Caco-2 (cell line): ENCODE results near the gene SLC2A9. TPM values are rescaled to one million over a fixed set of nuclear protein-coding genes. Genes with fewer than 3 reads are reported as not detected.

ENCODE experiments used
- BruUV-seq: library from RNA; stranded (reverse); fragments of 400-500 nt; replicated peaks from 2 replicates; lab custom pipeline; 2021; lab: Mats Ljungman, UMichigan
- CTCF ChIA-PET: fragments of 300-600 bp; sonication (Branson Sonifier 250); formaldehyde crosslinking; loops from one replicate; lab custom pipeline; 2022; ENCODE audit warnings: antibody characterized with exemption; lab: Charles Lee
- POLR2A ChIA-PET: fragments of 300-600 bp; sonication (Branson Sonifier 250); formaldehyde crosslinking; loops from one replicate; lab custom pipeline; 2022; ENCODE audit warnings: antibody characterized with exemption; lab: Charles Lee
- DNase-seq, 2 experiments: peaks; one replicate each; pipeline versions ENCODE4 v3.0.0 to v3.0.0-alpha.2; 2020 to 2022
- H3K27me3 ChIP-seq: replicated peaks from 2 replicates; pipeline ENCODE4 v1.6.0; 2011; ENCODE audit warnings: low read length; ENCODE audit not compliant: control insufficient read depth, insufficient read depth
- H3K36me3 ChIP-seq: 2 replicates; pipeline ENCODE4 v1.5.1; 2011; ENCODE audit warnings: low read length; ENCODE audit not compliant: control insufficient read depth, insufficient read depth
- H3K4me1 ChIP-seq: fragments of 250-450 bp; sonication (Bioruptor Pico); 2 replicates; pipeline ENCODE4 v1.5.1; 2020; ENCODE audit warnings: mild to moderate bottlenecking
- H3K4me3 ChIP-seq: 2 replicates; pipeline ENCODE4 v1.5.1; 2011; ENCODE audit warnings: low read depth, mild to moderate bottlenecking, control low read depth, low read length
- H3K9me3 ChIP-seq: fragments of 250-450 bp; sonication (Bioruptor Pico); 2 replicates; pipeline ENCODE4 v1.5.1; 2020; ENCODE audit warnings: mild to moderate bottlenecking, moderate library complexity
- H3K27ac Mint-ChIP-seq: one replicate; pipeline ENCODE4 v1.8.0; 2022; ENCODE audit warnings: mixed read lengths; ENCODE audit not compliant: unreplicated experiment
- H3K27me3 Mint-ChIP-seq: one replicate; pipeline ENCODE4 v1.8.0; 2022; ENCODE audit warnings: mixed read lengths; ENCODE audit not compliant: insufficient read depth, unreplicated experiment
- H3K36me3 Mint-ChIP-seq: one replicate; pipeline ENCODE4 v1.8.0; 2022; ENCODE audit warnings: mild to moderate bottlenecking, mixed read lengths; ENCODE audit not compliant: insufficient read depth, unreplicated experiment
- H3K4me1 Mint-ChIP-seq: one replicate; pipeline ENCODE4 v1.8.0; 2022; ENCODE audit warnings: low read depth, mixed read lengths; ENCODE audit not compliant: unreplicated experiment
- H3K4me3 Mint-ChIP-seq: one replicate; pipeline ENCODE4 v1.8.0; 2022; ENCODE audit warnings: mild to moderate bottlenecking, moderate library complexity, mixed read lengths; ENCODE audit not compliant: unreplicated experiment
- H3K9me3 Mint-ChIP-seq: one replicate; pipeline ENCODE4 v1.8.0; 2022; ENCODE audit warnings: mixed read lengths; ENCODE audit not compliant: unreplicated experiment
- intact Hi-C: fragments of 100-400 bp; cut with micrococcal nuclease; formaldehyde crosslinking; loops from one replicate; pipeline ENCODE4 v1.10.0; 2022; ENCODE audit not compliant: unreplicated experiment
- total RNA-seq: library from RNA; stranded (reverse); gene quantifications from 2 replicates; pipeline ENCODE4 v1.2.3, GENCODE V29; 2022
- TF ChIP-seq, protein P1 (sequence below), 2 experiments: fragments of 200-600 bp in 1 of 2; IDR thresholded peaks; 1 replicate in 1 of 2; 2 replicates in 1 of 2; pipeline versions ENCODE4 v1.5.1 to v1.8.0; 2011 to 2022; ENCODE audit warnings: antibody characterized with exemption in 1 of 2, control low read depth in 1 of 2, inconsistent platforms in 1 of 2, low read depth in 1 of 2, low read length in 1 of 2, mild to moderate bottlenecking in 1 of 2, moderate library complexity in 1 of 2; ENCODE audit not compliant: insufficient read depth in 1 of 2, severe bottlenecking in 1 of 2, unreplicated experiment in 1 of 2

The SLC2A9 gene
- total RNA-seq, 1 experiment from 2014 or later: 21.0 TPM

- no peak for DNase-seq
- Mint-ChIP-seq H3K27me3 (no peaks in the 10 kb centered on the region), H3K36me3 (peaks cover 6% of the 10 kb centered on the region), H3K4me1 (no peaks in the 10 kb centered on the region), H3K4me3 (no peak overlapping the region), H3K27ac (no peak overlapping the region), H3K9me3 (peaks cover 20% of the 10 kb centered on the region)
- Histone ChIP-seq H3K4me3 (no peak overlapping the region), H3K27me3 (no peaks in the 10 kb centered on the region), H3K9me3 (no peaks in the 10 kb centered on the region; the same call in 1 of the 2 replicates), H3K4me1 (no peaks in the 10 kb centered on the region), H3K36me3 (no peaks in the 10 kb centered on the region)
- ChIA-PET CTCF (no interaction called here), POLR2A (no interaction called here)
- intact Hi-C loops: no loop called here
- TF ChIP-seq, protein P1, sequence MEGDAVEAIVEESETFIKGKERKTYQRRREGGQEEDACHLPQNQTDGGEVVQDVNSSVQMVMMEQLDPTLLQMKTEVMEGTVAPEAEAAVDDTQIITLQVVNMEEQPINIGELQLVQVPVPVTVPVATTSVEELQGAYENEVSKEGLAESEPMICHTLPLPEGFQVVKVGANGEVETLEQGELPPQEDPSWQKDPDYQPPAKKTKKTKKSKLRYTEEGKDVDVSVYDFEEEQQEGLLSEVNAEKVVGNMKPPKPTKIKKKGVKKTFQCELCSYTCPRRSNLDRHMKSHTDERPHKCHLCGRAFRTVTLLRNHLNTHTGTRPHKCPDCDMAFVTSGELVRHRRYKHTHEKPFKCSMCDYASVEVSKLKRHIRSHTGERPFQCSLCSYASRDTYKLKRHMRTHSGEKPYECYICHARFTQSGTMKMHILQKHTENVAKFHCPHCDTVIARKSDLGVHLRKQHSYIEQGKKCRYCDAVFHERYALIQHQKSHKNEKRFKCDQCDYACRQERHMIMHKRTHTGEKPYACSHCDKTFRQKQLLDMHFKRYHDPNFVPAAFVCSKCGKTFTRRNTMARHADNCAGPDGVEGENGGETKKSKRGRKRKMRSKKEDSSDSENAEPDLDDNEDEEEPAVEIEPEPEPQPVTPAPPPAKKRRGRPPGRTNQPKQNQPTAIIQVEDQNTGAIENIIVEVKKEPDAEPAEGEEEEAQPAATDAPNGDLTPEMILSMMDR (IDR thresholded peaks at IDR 0.05; ENCODE audit: insufficient read depth in 1 of 2, low read depth in 1 of 2, low read length in 1 of 2, severe bottlenecking in 1 of 2, unreplicated experiment in 1 of 2): no peak
- no TSS peak for BruUV-seq
These were observed 50.8 kb downstream of the SLC2A9 start for GRCh38 chr4:9970399-9971011.

DNA sequence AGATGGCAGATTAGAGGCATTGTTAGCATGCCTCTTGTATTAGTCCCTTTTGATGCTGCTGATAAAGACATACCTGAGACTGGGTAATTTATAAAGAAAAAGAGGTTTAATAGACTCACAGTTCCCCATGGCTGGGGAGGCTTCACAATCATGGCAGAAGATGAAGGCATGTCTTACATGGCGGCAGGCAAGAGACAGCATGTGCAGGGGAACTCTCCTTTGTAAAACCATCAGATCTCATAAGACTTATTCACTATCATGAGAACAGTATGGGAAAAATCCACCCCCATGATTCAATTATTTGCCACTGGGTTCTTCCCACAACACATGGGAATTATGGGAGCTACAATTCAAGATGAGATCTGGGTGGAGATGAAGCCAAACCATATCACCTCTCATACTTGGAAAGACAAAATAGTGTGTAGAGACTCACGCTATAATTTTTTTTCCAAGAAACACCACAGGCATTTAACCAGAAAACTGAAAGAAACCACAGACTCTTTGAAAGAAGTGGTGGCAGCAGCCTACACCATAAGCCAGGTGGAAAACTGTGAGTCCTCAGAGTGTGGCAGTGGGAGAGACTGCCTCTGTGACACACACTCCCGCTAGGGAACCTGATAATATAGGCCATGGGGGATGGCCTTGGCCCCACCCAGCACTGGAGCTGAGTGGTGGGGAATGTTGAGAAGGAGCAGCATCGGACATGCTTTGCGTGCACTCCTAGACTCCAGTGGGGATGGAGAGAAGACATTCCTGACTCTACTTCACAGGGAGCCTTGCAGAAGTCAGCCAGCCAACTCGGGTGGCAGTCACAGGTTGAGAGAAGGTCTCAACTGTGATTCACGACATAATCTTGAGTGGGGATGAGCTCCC is 51.5 kb downstream of the SLC2A9 start:
- ChIA-PET CTCF (no interaction called here), POLR2A (no interaction called here)
- Mint-ChIP-seq H3K27me3 (no peaks in the 10 kb centered on the region), H3K4me3 (no peak overlapping the region), H3K27ac (no peak overlapping the region), H3K9me3 (peaks cover 20% of the 10 kb centered on the region), H3K4me1 (no peaks in the 10 kb centered on the region), H3K36me3 (peaks cover 6% of the 10 kb centered on the region)
- Histone ChIP-seq H3K4me1 (no peaks in the 10 kb centered on the region), H3K9me3 (no peaks in the 10 kb centered on the region; the same call in 1 of the 2 replicates), H3K4me3 (no peak overlapping the region), H3K36me3 (no peaks in the 10 kb centered on the region), H3K27me3 (no peaks in the 10 kb centered on the region)
- DNase-seq: no peak
- BruUV-seq: no TSS peak
- intact Hi-C loops: no loop called here
- TF ChIP-seq, protein P1 (IDR thresholded peaks at IDR 0.05; ENCODE audit: insufficient read depth in 1 of 2, low read depth in 1 of 2, low read length in 1 of 2, severe bottlenecking in 1 of 2, unreplicated experiment in 1 of 2): no peak

DNA sequence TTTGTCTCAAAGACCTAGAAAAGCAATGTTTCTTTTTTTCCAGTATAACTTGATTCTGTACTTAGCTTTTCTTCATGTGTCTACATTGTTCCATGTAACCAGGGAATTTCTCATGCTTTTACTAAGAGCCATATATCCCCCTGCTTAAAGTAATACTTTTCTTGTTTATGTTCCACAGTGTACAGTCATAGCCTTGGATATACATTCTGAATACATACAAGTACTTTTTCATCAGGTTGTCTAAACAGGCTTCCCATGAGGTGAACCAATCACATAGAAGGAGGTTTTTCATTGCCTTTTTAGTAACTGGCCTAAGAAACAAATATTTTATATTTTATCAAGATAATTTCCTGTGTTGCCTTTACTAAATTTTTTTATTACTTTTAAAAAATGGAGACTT is 52.8 kb downstream of the SLC2A9 start:
- Mint-ChIP-seq H3K36me3 (peaks cover 6% of the 10 kb centered on the region), H3K27ac (no peak overlapping the region), H3K4me1 (no peaks in the 10 kb centered on the region), H3K9me3 (peaks cover 20% of the 10 kb centered on the region), H3K27me3 (no peaks in the 10 kb centered on the region), H3K4me3 (no peak overlapping the region)
- CTCF ChIA-PET: no interaction called here
- no peak for DNase-seq
- BruUV-seq: no TSS peak
- no peaks in the 10 kb centered on the region for H3K36me3 ChIP-seq
- H3K4me1 ChIP-seq: no peaks in the 10 kb centered on the region
- POLR2A ChIA-PET: no interaction called here
- H3K27me3 ChIP-seq: no peaks in the 10 kb centered on the region
- H3K9me3 ChIP-seq: no peaks in the 10 kb centered on the region; the same call in 1 of the 2 replicates
- TF ChIP-seq, protein P1 (IDR thresholded peaks at IDR 0.05; ENCODE audit: insufficient read depth in 1 of 2, low read depth in 1 of 2, low read length in 1 of 2, severe bottlenecking in 1 of 2, unreplicated experiment in 1 of 2): no peak
- intact Hi-C loops: no loop called here
- H3K4me3 ChIP-seq: no peak overlapping the region
